Measurements from ENCODE around the gene OR2C1.

OR2C1 gene

DNA sequence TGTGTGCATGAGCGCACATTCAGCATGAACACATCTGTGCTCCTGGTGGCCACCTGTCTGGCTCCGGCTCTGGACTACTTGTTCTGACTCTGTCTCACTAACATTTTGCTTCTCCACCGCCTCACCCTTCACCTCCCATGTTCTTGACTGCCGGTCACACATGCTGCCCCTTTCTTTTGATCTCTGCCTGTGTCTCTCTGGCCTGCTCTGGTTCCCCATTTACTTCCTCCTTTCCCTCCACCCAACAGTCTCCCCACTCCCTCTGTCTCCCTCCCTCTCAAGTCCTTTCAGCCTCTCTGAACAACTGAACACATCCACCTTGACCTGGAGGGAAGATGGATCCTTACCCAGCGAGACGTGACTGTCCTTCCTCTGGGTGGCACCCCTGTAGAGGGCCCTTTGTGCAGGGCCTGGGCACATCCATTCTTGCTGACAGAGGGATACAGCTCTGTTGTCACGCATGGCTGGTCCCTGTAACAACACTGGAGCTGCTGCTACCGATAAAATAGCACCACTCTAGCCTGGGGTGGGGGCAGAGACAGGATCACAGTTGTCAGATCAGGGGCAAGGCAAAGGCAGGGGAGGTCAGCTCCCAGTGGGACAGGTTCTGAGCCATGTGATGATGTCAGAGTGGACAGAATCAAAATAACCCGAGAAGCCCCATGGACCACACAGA is 34.1 kb downstream of the OR2C1 start:
- DNase-seq (ENCODE audit: insufficient read length, low spot score) = no peak
- no peak for FAIRE-seq

DNA sequence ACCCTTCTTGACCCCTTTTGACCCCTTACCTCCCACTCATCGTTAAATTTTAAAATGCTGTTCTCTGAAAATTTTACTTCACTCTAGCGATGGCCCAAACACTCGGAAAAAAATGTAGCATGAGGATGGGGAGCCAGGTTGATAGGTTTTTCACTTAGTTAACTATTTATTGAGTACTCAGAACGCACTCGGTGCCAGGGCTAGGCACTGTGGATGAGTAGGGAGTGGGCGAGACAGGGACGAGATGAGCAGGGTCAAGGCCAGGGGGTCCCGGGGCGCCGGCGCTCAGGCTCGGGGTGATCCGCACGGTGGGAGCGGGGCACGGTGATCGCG is 44.7 kb downstream of the OR2C1 start:
- no peak for FAIRE-seq
- DNase-seq (ENCODE audit: insufficient read length, low spot score) = no peak

DNA sequence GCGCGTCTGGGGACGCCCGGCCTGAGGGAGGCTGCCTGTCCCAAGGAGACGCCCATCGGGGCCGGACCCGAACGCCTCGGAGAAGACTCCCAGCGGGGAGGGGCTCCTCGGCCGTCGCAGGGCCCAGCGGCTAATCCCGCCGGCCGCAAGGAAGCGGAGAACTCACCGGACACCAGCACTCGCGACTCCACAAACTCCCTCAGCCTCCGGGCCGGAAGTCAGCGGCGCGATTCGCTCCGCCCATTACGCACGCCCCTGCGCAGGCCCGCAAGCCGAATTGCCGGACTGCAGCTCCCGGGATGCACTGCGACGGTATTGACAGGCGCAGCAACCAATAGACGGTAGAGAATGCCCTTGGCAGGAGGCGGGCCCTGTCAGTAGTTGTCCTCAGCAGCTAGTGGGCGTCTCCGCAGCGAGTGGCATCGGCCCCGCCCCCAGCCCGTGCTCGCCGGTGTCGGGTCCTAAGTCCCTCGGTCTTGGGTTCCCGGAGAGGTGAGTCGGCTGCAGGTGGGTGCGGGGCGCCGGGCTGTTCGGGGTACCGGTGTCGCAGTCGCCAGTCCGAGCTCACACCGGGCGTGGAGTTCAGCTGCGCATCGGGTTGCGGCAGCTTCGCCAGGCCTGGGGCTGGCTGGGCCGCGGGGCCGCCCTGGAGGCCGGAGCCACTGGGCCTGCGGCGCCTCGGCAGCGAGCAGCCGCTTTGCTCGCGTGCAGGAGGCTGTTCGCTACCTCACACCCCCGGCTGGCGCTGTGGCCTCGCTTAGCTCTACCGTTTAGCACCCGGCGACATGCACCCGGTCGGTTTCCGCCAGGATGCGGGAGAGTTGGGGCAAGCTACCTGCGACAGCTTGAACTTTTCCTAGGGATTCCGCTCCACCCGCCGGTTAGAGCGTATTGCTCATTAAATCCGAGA is 45.3 kb downstream of the OR2C1 start, which contains the start of the genes ZNF174 and ZSCAN32:
Gene ZNF174, plus strand, starts transcription at position 437 of the 910 bp plus-strand sequence. CDS start 790 bp downstream, outside the sequence.
Gene ZSCAN32, minus strand, starts transcription at position 226 of the 910 bp plus-strand sequence. CDS start 3,447 bp downstream, outside the sequence.
- FAIRE-seq (peak; percentile 97), DNase-seq (ENCODE audit: insufficient read length, low spot score) (peak; percentile 99)

GRCh38 chr16:3401719-3402397 is 46.2 kb downstream of the OR2C1 start:
- FAIRE-seq = no peak
- DNase-seq (ENCODE audit: insufficient read length, low spot score) = peak; percentile 10
